ENCODE data around the gene PAK3. TPM values are rescaled to one million over a fixed set of nuclear protein-coding genes. Genes with fewer than 3 reads are reported as not detected.

Gene PAK3
- total and polyA plus RNA-seq, 2 donors (not counting 3 experiments of a cell fraction or from before 2014, with no cell fraction given) = 0.01 to 0.15 TPM

DNA sequence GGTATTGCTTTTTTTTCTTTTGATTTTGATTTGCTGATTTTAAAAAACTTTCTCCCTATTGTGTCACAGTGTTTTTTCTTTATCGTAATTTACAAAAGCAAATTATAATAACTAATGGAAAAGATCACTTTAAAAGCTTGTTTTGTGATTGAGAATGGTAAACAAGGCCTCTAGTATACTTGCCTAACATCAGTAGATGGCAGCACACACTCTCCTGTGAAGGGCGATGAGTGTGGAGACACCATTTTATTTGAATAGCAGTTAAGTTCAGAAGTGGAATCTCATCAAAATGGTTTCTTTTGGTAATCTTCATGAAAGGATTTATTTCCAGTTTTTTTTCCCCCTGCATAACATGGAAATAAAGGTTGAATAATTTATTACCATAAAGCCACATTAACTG, 72.3 kb downstream of the PAK3 start:
- Histone ChIP-seq H4K20me1 (replicated peaks; ENCODE audit: control insufficient read depth, extremely low read depth, insufficient read depth, low read length) (no peaks in the 10 kb centered on the region), H3K4me2 (ENCODE audit: insufficient read depth, low read length) (no peak overlapping the region), H2AFZ (ENCODE audit: low read depth, low read length) (no peak overlapping the region), H3K4me3 (replicated peaks in 1 of 3; ENCODE audit: insufficient read depth in 1 of 3, low read depth in 1 of 3, low read length in 3 of 3) (no peak overlapping the region), H3K27me3 (ENCODE audit: control insufficient read depth in 2 of 2, insufficient read depth in 2 of 2, low read length in 2 of 2) (no peaks in the 10 kb centered on the region), H3K79me2 (ENCODE audit: control insufficient read depth, insufficient read depth, low read length) (no peaks in the 10 kb centered on the region), H3K27ac (ENCODE audit: insufficient read depth, low read depth, low read length) (no peak overlapping the region), H3K9me3 (replicated peaks; ENCODE audit: control insufficient read depth, insufficient read depth, low read length) (no peaks in the 10 kb centered on the region), H3K9ac (replicated peaks; ENCODE audit: extremely low read depth, insufficient read depth, low read length) (no peak overlapping the region), H3K4me1 (ENCODE audit: control insufficient read depth, extremely low read depth, insufficient read depth, low read length) (no peaks in the 10 kb centered on the region), H3K36me3 (ENCODE audit: control insufficient read depth in 2 of 2, extremely low read depth in 1 of 2, insufficient read depth in 2 of 2, low read length in 2 of 2) (no peaks in the 10 kb centered on the region), H3K9me1 (replicated peaks; ENCODE audit: control insufficient read depth, extremely low read depth, insufficient read depth, low read length) (no peaks in the 10 kb centered on the region)
- FAIRE-seq = no peak
- intact Hi-C loops (cut with micrococcal nuclease) (no loop called here), dilution Hi-C loops (cut with MboI; ENCODE audit: extremely low pct_ligation_motif_present, low sequenced_read_pairs) (no loop called here)
- no peak for DNase-seq (ENCODE audit: low read depth, low spot score)
- ChIA-PET CTCF (no interaction called here), POLR2A (no interaction called here)
- TF ChIP-seq POLR2A (IDR thresholded peaks at IDR 0.05; ENCODE audit: low read depth, low read length) (no peak), GATA2 (IDR thresholded peaks at IDR 0.05; ENCODE audit: insufficient read depth, insufficient read length, low read depth, low read length) (no peak), POLR2AphosphoS5 (IDR thresholded peaks at IDR 0.05; ENCODE audit: insufficient read depth, low read depth, low read length) (no peak), EZH2 (IDR thresholded peaks at IDR 0.05; ENCODE audit: borderline replicate concordance, low read depth, low read length, severe bottlenecking) (no peak), FOS (IDR thresholded peaks at IDR 0.05; ENCODE audit: borderline replicate concordance, insufficient read depth, low read length) (no peak), JUN (IDR thresholded peaks at IDR 0.05; ENCODE audit: borderline replicate concordance, insufficient read depth, insufficient read length, low read depth) (no peak), MYC (IDR thresholded peaks at IDR 0.05; ENCODE audit: low read depth, low read length) (no peak)
- TF ChIP-seq, protein P1, sequence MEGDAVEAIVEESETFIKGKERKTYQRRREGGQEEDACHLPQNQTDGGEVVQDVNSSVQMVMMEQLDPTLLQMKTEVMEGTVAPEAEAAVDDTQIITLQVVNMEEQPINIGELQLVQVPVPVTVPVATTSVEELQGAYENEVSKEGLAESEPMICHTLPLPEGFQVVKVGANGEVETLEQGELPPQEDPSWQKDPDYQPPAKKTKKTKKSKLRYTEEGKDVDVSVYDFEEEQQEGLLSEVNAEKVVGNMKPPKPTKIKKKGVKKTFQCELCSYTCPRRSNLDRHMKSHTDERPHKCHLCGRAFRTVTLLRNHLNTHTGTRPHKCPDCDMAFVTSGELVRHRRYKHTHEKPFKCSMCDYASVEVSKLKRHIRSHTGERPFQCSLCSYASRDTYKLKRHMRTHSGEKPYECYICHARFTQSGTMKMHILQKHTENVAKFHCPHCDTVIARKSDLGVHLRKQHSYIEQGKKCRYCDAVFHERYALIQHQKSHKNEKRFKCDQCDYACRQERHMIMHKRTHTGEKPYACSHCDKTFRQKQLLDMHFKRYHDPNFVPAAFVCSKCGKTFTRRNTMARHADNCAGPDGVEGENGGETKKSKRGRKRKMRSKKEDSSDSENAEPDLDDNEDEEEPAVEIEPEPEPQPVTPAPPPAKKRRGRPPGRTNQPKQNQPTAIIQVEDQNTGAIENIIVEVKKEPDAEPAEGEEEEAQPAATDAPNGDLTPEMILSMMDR (IDR thresholded peaks at IDR 0.05; ENCODE audit: extremely low read depth in 1 of 2, insufficient read depth in 1 of 2, low read depth in 1 of 2, low read length in 2 of 2) = no peak
- TF ChIP-seq, protein P2, sequence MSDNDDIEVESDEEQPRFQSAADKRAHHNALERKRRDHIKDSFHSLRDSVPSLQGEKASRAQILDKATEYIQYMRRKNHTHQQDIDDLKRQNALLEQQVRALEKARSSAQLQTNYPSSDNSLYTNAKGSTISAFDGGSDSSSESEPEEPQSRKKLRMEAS (IDR thresholded peaks at IDR 0.05; ENCODE audit: insufficient read depth, insufficient read length) = no peak
- no TSS peak for BruUV-seq (replicated peaks)
